ENCODE results near the gene RNGTT. TPM values are rescaled to one million over a fixed set of nuclear protein-coding genes. Genes with fewer than 3 reads are reported as not detected.

RNGTT gene
- total RNA-seq, 4 donors from 2014 or later, result 12.2 to 17.5 (median 14.6) TPM

- WGBS, 2 donors (ENCODE audit: low coverage in 1 of 2), result 23 to 69% methylated on average over 1 to 2 of the region's 2 CpGs
- H3K4me3 ChIP-seq, result no peak overlapping the region
Measured at GRCh38 chr6:88823998-88824397, 139.4 kb downstream of the RNGTT start.

DNA sequence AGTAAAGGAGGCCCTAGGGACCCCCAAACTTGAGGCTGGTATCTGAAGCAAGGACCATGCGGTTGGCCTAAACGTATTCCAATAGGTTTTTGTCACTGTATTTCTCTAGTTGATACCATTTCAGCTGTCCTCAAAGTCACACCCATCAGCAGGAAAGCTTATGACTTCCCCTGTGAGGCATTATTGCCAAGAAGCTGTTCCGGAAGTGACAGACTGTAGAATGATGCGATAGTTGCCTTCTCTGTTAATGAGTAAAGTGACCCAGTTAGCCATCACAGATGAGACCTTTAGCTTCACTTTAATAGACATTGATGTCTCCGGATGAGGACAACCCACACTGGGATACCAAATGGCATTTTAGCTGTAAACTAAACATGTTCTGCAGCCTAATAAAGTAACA, 147.9 kb downstream of the RNGTT start:
- WGBS, 2 donors (ENCODE audit: low coverage in 1 of 2), result 71 to 81% methylated on average over 5 of the region's 5 CpGs
- ATAC-seq, result no peak
- Histone ChIP-seq H3K27me3 (no peaks in the 10 kb centered on the region), H3K4me1 (no peaks in the 10 kb centered on the region), H3K36me3 (no peaks in the 10 kb centered on the region), H3K27ac (no peak overlapping the region), H3K9me3 (no peaks in the 10 kb centered on the region), H3K4me3 (no peak overlapping the region)
- no peak for TF ChIP-seq POLR2A (IDR thresholded peaks at IDR 0.05)

More at GRCh38 chr6:88823998-88824397, 139.4 kb downstream of the RNGTT start:
- no peak for ATAC-seq
- H3K27me3 ChIP-seq, result no peaks in the 10 kb centered on the region
- H3K36me3 ChIP-seq, result peaks cover 0 to 7% of the 10 kb centered on the region in 2 donors
- no peak overlapping the region for H3K27ac ChIP-seq
- no peaks in the 10 kb centered on the region for H3K4me1 ChIP-seq
- no peak for TF ChIP-seq EP300 (IDR thresholded peaks at IDR 0.05)
- TF ChIP-seq CTCF (IDR thresholded peaks at IDR 0.05), result no peak
- TF ChIP-seq POLR2A (IDR thresholded peaks at IDR 0.05), result no peak
- no peak for TF ChIP-seq POLR2AphosphoS5 (IDR thresholded peaks at IDR 0.05)
- no peaks in the 10 kb centered on the region for H3K9me3 ChIP-seq

DNA sequence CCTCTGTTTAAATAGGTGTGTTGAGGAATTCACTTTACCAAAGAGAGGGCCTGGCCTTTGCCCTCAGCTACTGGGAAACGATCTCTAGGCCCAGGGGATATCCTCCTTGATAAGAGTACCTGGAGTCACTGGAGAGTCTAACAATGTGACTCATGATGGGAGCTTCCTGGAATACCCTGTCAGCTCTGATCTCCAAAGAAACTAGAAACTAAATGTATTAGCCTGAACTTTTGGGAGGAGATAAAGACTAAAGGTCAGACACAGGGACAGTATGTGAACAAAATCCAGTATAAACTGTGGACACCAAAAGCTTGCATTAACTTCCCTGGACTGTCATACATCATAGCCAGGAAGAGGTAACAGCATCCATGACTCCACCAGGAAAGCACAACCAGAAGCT, 148.5 kb downstream of the RNGTT start:
- H3K9me3 ChIP-seq, result no peaks in the 10 kb centered on the region
- no peaks in the 10 kb centered on the region for H3K36me3 ChIP-seq
- ATAC-seq, result no peak
- no peak overlapping the region for H3K27ac ChIP-seq
- 78 to 91% methylated on average over 1 of the region's 1 CpG for WGBS, 2 donors (ENCODE audit: low coverage in 1 of 2)
- TF ChIP-seq POLR2A (IDR thresholded peaks at IDR 0.05) (no peak), CTCF (IDR thresholded peaks at IDR 0.05) (no peak), EP300 (IDR thresholded peaks at IDR 0.05) (no peak), POLR2AphosphoS5 (IDR thresholded peaks at IDR 0.05) (no peak)
- no peaks in the 10 kb centered on the region for H3K4me1 ChIP-seq
- no peaks in the 10 kb centered on the region for H3K27me3 ChIP-seq
- H3K4me3 ChIP-seq, result no peak overlapping the region

DNA sequence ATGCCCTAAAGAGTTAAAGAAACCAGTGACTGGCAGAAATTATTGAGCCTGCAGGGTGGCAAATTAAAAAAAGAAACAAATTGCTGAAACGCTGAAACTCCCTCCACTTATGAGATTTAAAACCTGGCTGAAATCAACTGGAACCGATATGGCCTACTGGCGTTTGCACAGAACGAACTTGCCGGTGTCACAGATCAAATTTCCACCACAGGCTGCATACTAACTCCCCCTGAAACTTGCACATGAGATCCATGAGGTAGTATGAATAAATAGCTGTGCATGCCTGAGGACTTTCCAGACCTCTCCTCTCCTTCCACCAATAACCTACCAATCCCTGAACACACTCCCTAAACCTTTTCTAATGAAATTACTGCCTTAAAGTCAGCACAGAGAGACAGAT, 150.4 kb downstream of the RNGTT start:
- 50 to 66% methylated on average over 1 to 5 of the region's 5 CpGs for WGBS, 2 donors (ENCODE audit: low coverage in 1 of 2)
- Histone ChIP-seq H3K36me3 (no peaks in the 10 kb centered on the region), H3K4me1 (no peaks in the 10 kb centered on the region), H3K9me3 (no peaks in the 10 kb centered on the region), H3K4me3 (no peak overlapping the region), H3K27me3 (no peaks in the 10 kb centered on the region), H3K27ac (no peak overlapping the region)
- no peak for ATAC-seq
- TF ChIP-seq POLR2A (IDR thresholded peaks at IDR 0.05), result no peak
- no peak for TF ChIP-seq POLR2AphosphoS5 (IDR thresholded peaks at IDR 0.05)
- no peak for TF ChIP-seq EP300 (IDR thresholded peaks at IDR 0.05)
- TF ChIP-seq CTCF (IDR thresholded peaks at IDR 0.05), result no peak

DNA sequence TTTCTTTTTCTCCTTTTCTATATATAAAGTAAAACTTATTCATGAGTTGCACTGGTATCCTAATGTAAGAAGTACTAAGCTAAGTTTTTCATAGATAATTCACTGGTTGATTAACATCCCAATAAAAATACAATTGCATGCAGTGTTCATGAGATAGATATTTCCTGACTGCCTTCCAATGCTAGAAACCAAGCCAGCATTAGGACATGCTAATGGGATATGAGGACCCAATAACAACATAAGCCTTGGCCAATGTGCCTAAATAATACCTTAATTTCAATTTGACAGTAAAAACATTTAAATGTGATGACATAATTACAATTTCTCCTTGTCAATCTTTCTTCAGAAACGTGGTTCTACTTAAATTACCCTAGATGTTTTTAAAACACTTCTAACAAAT, 152.7 kb downstream of the RNGTT start:
- TF ChIP-seq POLR2A (IDR thresholded peaks at IDR 0.05), result no peak
- no peak for TF ChIP-seq CTCF (IDR thresholded peaks at IDR 0.05)
- no peak for TF ChIP-seq EP300 (IDR thresholded peaks at IDR 0.05)
- TF ChIP-seq POLR2AphosphoS5 (IDR thresholded peaks at IDR 0.05), result no peak
- WGBS, 2 donors (ENCODE audit: low coverage in 1 of 2), result 50 to 58% methylated on average over 1 of the region's 1 CpG
- ATAC-seq, result no peak

More for the DNA sequence above, 152.7 kb downstream of the RNGTT start:
- H3K4me3 ChIP-seq, result no peak overlapping the region
- no peaks in the 10 kb centered on the region for H3K36me3 ChIP-seq
- H3K27me3 ChIP-seq, result no peaks in the 10 kb centered on the region
- H3K4me1 ChIP-seq, result no peaks in the 10 kb centered on the region
- H3K9me3 ChIP-seq, result peaks cover 0 to 3% (median 0%) of the 10 kb centered on the region in 3 donors
- no peak overlapping the region for H3K27ac ChIP-seq
